Loucy (cell line): ENCODE results near the gene TOX3.

Experiments
- H2AFZ ChIP-seq: fragments of 200-600 bp; sonication (generic); 2 replicates; pipeline ENCODE4 v1.6.0; 2016; ENCODE audit warnings: antibody characterized with exemption, mild to moderate bottlenecking, low read length, moderate library complexity
- H3F3A ChIP-seq: fragments of 200-600 bp; 2 replicates; pipeline ENCODE4 v1.6.0; 2016; ENCODE audit warnings: antibody characterized with exemption, low read depth, mild to moderate bottlenecking
- H3K27me3 ChIP-seq: fragments of 200-600 bp; sonication (generic); 2 replicates; pipeline ENCODE4 v1.6.1; 2014; ENCODE audit warnings: low read length, mild to moderate bottlenecking; ENCODE audit not compliant: insufficient read depth, poor library complexity, severe bottlenecking
- H3K36me3 ChIP-seq: fragments of 200-600 bp; sonication (generic); 2 replicates; pipeline ENCODE4 v1.6.1; 2016; ENCODE audit warnings: low read length; ENCODE audit not compliant: insufficient read depth
- H3K4me1 ChIP-seq: fragments of 200-600 bp; sonication (generic); 2 replicates; pipeline ENCODE4 v1.5.1; 2014; ENCODE audit warnings: low read length, mild to moderate bottlenecking; ENCODE audit not compliant: insufficient read depth, poor library complexity, severe bottlenecking
- H3K4me2 ChIP-seq: fragments of 200-600 bp; sonication (generic); 2 replicates; pipeline ENCODE4 v1.6.0; 2014; ENCODE audit warnings: antibody characterized with exemption, low read length, low read depth, mild to moderate bottlenecking; ENCODE audit not compliant: poor library complexity, severe bottlenecking
- H3K4me3 ChIP-seq: fragments of 200-600 bp; sonication (generic); 2 replicates; pipeline ENCODE4 v1.5.1; 2014; ENCODE audit warnings: low read length, mild to moderate bottlenecking, mixed read lengths; ENCODE audit not compliant: poor library complexity, severe bottlenecking
- H3K79me2 ChIP-seq: fragments of 200-600 bp; sonication (generic); 2 replicates; pipeline ENCODE4 v1.6.1; 2014; ENCODE audit warnings: low read length; ENCODE audit not compliant: insufficient read depth
- H3K9ac ChIP-seq: fragments of 200-600 bp; sonication (generic); 2 replicates; pipeline ENCODE4 v1.6.0; 2014; ENCODE audit warnings: mild to moderate bottlenecking, low read depth, low read length, moderate library complexity; ENCODE audit not compliant: poor library complexity, severe bottlenecking
- H3K9me2 ChIP-seq: fragments of 200-600 bp; sonication (generic); replicated peaks from 2 replicates; pipeline ENCODE4 v1.6.1; 2016; ENCODE audit warnings: low read depth, low read length, mixed read lengths
- H3K9me3 ChIP-seq: fragments of 200-600 bp; sonication (generic); 2 replicates; pipeline ENCODE4 v1.6.1; 2014; ENCODE audit warnings: mild to moderate bottlenecking, antibody characterized with exemption, low read length, low read depth; ENCODE audit not compliant: insufficient read depth
- H4K20me1 ChIP-seq: fragments of 200-600 bp; sonication (generic); 2 replicates; pipeline ENCODE4 v1.6.0; 2014; ENCODE audit warnings: antibody characterized with exemption, low read length, mild to moderate bottlenecking; ENCODE audit not compliant: insufficient read depth, poor library complexity, severe bottlenecking
- CTCF ChIP-seq: fragments of 200-600 bp; sonication (generic); conservative IDR thresholded peaks from 2 replicates; pipeline ENCODE4 v1.5.1; 2014; ENCODE audit warnings: mild to moderate bottlenecking, antibody characterized with exemption, low read length
- EZH2phosphoT487 ChIP-seq: fragments of 200-600 bp; IDR thresholded peaks from 2 replicates; pipeline ENCODE4 v1.6.1; 2018; ENCODE audit warnings: antibody characterized with exemption, mild to moderate bottlenecking, moderate library complexity, borderline replicate concordance

The TOX3 gene

GRCh38 chr16:52439750-52440149, 107.2 kb downstream of the TOX3 start:
- H3K79me2 ChIP-seq = no peaks in the 10 kb centered on the region
- no peak for TF ChIP-seq CTCF
- TF ChIP-seq EZH2phosphoT487 = no peak
- no peaks in the 10 kb centered on the region for H3K36me3 ChIP-seq

GRCh38 chr16:52439171-52439701, 107.7 kb downstream of the TOX3 start:
- Histone ChIP-seq H3K9ac (no peak overlapping the region), H3K79me2 (no peaks in the 10 kb centered on the region), H3K4me2 (no peak overlapping the region), H3K27me3 (no peaks in the 10 kb centered on the region), H3K9me3 (no peaks in the 10 kb centered on the region), H3K36me3 (no peaks in the 10 kb centered on the region), H3K9me2 (no peaks in the 10 kb centered on the region), H3F3A (no peaks in the 10 kb centered on the region), H2AFZ (no peak overlapping the region), H4K20me1 (no peaks in the 10 kb centered on the region), H3K4me3 (no peak overlapping the region), H3K4me1 (no peaks in the 10 kb centered on the region)
- TF ChIP-seq EZH2phosphoT487 (no peak), CTCF (no peak)

More at GRCh38 chr16:52439750-52440149, 107.2 kb downstream of the TOX3 start:
- Histone ChIP-seq H3K9ac (no peak overlapping the region), H4K20me1 (no peaks in the 10 kb centered on the region), H3K9me3 (no peaks in the 10 kb centered on the region), H3F3A (no peaks in the 10 kb centered on the region), H3K9me2 (no peaks in the 10 kb centered on the region), H3K4me1 (no peaks in the 10 kb centered on the region), H2AFZ (no peak overlapping the region), H3K4me2 (no peak overlapping the region), H3K27me3 (no peaks in the 10 kb centered on the region), H3K4me3 (no peak overlapping the region)

DNA sequence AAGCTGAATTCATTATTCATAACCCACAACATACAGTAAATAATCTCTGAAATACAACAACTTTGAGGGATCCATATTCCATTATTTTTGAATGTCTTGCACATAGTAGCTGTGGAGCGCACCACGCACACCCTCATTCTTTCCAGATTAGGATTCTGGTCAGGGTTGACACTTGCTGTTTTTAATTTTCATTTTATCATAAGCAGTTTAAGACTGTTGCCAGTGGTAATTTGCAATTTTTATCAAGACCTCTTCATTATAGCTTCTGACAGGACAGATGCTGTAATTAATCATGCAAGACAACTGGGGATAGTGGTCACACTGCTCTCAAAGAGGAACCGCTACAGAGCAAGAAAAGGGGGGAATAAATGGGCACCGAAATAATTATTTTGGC, 109.7 kb downstream of the TOX3 start:
- H3K9me2 ChIP-seq = no peaks in the 10 kb centered on the region
- no peaks in the 10 kb centered on the region for H3K79me2 ChIP-seq
- H3F3A ChIP-seq = no peaks in the 10 kb centered on the region
- H4K20me1 ChIP-seq = no peaks in the 10 kb centered on the region
- H3K36me3 ChIP-seq = no peaks in the 10 kb centered on the region
- H2AFZ ChIP-seq = no peak overlapping the region
- H3K4me2 ChIP-seq = no peak overlapping the region
- no peak for TF ChIP-seq EZH2phosphoT487
- H3K9me3 ChIP-seq = no peaks in the 10 kb centered on the region
- no peaks in the 10 kb centered on the region for H3K27me3 ChIP-seq
- H3K4me1 ChIP-seq = no peaks in the 10 kb centered on the region
- no peak overlapping the region for H3K4me3 ChIP-seq
- no peak overlapping the region for H3K9ac ChIP-seq
